A549 treated with DMSO at 1 μM for 4 hours (cell line): Measurements from ENCODE around the gene ARRDC2. TPM values are rescaled to one million over a fixed set of nuclear protein-coding genes. Genes with fewer than 3 reads are reported as not detected.

Source experiments
- total RNA-seq: library from RNA; stranded (reverse); fragments of 200-300 nt; extraction: Qiagen RNA extraction; gene quantifications from 5 replicates; pipeline ENCODE4 v1.2.3, GENCODE V29; 2022; ENCODE audit warnings: low read depth

ARRDC2 gene
- total RNA-seq = 21.0 to 28.4 TPM (median 25.9 TPM) in 5 replicates

GRCh38 chr19:18007917-18008673, at the start of gene ARRDC2:
Gene ARRDC2 (plus strand): TSS chr19:18008170. CDS start chr19:18008311, 141 bp downstream.

GRCh38 chr19:17966550-17967256, 41.3 kb upstream of the ARRDC2 start, which contains the start of gene KCNN1:
Gene KCNN1 (plus strand): TSS chr19:17967107. CDS start chr19:17973889, 6,782 bp downstream.

Other genes with a start within 250 kb of the ARRDC2 start
- gene B3GNT3, start 213.0 kb upstream of the ARRDC2 start, total RNA-seq = 3.2 to 4.3 TPM (median 3.9 TPM) in 5 replicates
- 0.30 to 0.59 TPM (median 0.52 TPM) in 5 replicates for gene INSL3, start 186.7 kb upstream of the ARRDC2 start, total RNA-seq
- 0.20 to 0.43 TPM (median 0.26 TPM) in 5 replicates for gene JAK3, start 160.2 kb upstream of the ARRDC2 start, total RNA-seq
- 2,010 to 2,240 TPM (median 2,067 TPM) in 5 replicates for gene RPL18A, start 148.3 kb upstream of the ARRDC2 start, total RNA-seq
- 0.13 to 0.24 TPM (median 0.13 TPM) in 5 replicates for gene SLC5A5, start 136.2 kb upstream of the ARRDC2 start, total RNA-seq
- 87.8 to 113 TPM (median 92.8 TPM) in 5 replicates for gene CCDC124, start 75.2 kb upstream of the ARRDC2 start, total RNA-seq
- gene KCNN1, start 41.1 kb upstream of the ARRDC2 start, total RNA-seq = 0.22 to 0.76 TPM (median 0.63 TPM) in 5 replicates
- gene IL12RB1, start 78.8 kb downstream of the ARRDC2 start, total RNA-seq = not detected in 5 replicates
- 1.7 to 2.3 TPM (median 2.0 TPM) in 5 replicates for gene MAST3, start 89.6 kb downstream of the ARRDC2 start, total RNA-seq
- gene PIK3R2, start 145.0 kb downstream of the ARRDC2 start, total RNA-seq = 4.4 to 11.0 TPM (median 10.6 TPM) in 5 replicates
- 11.6 to 20.8 TPM (median 13.7 TPM) in 5 replicates for gene IFI30, start 165.6 kb downstream of the ARRDC2 start, total RNA-seq
- 8.2 to 13.5 TPM (median 11.9 TPM) in 5 replicates for gene MPV17L2, start 185.0 kb downstream of the ARRDC2 start, total RNA-seq
- gene RAB3A, start 195.9 kb downstream of the ARRDC2 start, total RNA-seq = 0.74 to 0.94 TPM (median 0.87 TPM) in 5 replicates
- 0.02 to 0.29 TPM (median 0.23 TPM) in 4 of 5 replicates, not detected in the other for gene PDE4C, start 218.3 kb downstream of the ARRDC2 start, total RNA-seq